Measurements from ENCODE around the gene CPNE1. TPM values are rescaled to one million over a fixed set of nuclear protein-coding genes. Genes with fewer than 3 reads are reported as not detected.

The CPNE1 gene
- polyA plus RNA-seq, 3 donors = 153 to 210 (median 167) TPM

GRCh38 chr20:35576816-35577215 lies 87.9 kb downstream of the CPNE1 start:
- Mint-ChIP-seq H3K27ac (no peak overlapping the region), H3K27me3 (ENCODE audit: low read depth in 3 of 3) (peaks cover 4 to 6% (median 5%) of the 10 kb centered on the region in 3 donors), H3K36me3 (no peaks in the 10 kb centered on the region), H3K9me3 (peaks cover 0 to 24% (median 18%) of the 10 kb centered on the region in 7 donors), H3K4me1 (no peaks in the 10 kb centered on the region), H3K4me3 (no peak overlapping the region)
- H3K9me3 ChIP-seq (replicated peaks in 1 of 2; ENCODE audit: control insufficient read depth in 1 of 2, insufficient read depth in 1 of 2, low read length in 2 of 2) = peaks cover 5 to 8% of the 10 kb centered on the region in 2 donors
- H3K4me1 ChIP-seq (ENCODE audit: control insufficient read depth in 1 of 2, insufficient read depth in 2 of 2, low read length in 2 of 2) = no peaks in the 10 kb centered on the region
- no peak for TF ChIP-seq CTCF (IDR thresholded peaks at IDR 0.05)
- no peak for DNase-seq
- H3K9ac ChIP-seq (ENCODE audit: insufficient read depth, low read length, poor library complexity, severe bottlenecking) = no peak overlapping the region
- no peak overlapping the region for H3K4me3 ChIP-seq (replicated peaks in 1 of 3; ENCODE audit: low read depth in 2 of 3, low read length in 3 of 3)
- no peaks in the 10 kb centered on the region for H3K79me2 ChIP-seq (ENCODE audit: insufficient read depth, low read length)
- no peaks in the 10 kb centered on the region for H3K27me3 ChIP-seq (ENCODE audit: control insufficient read depth in 2 of 2, insufficient read depth in 2 of 2, low read length in 2 of 2)
- H4K20me1 ChIP-seq (ENCODE audit: insufficient read depth, low read length) = no peaks in the 10 kb centered on the region
- H3K36me3 ChIP-seq (replicated peaks in 1 of 2; ENCODE audit: control insufficient read depth in 1 of 2, insufficient read depth in 2 of 2, low read length in 2 of 2) = no peaks in the 10 kb centered on the region
- no peak overlapping the region for H3K27ac ChIP-seq (ENCODE audit: low read depth in 1 of 2, low read length in 2 of 2)
- no peak overlapping the region for H2AFZ ChIP-seq (ENCODE audit: insufficient read depth, low read depth, low read length, poor library complexity, severe bottlenecking)
- intact Hi-C loops (cut with micrococcal nuclease) = no loop called here
- no peak overlapping the region for H3K4me2 ChIP-seq (replicated peaks; ENCODE audit: extremely low read depth, low read length, poor library complexity, severe bottlenecking)
- 86% methylated on average over 1 of the region's 3 CpGs for whole genome bisulfite sequencing (ENCODE audit: insufficient coverage)

Small RNAs within 50 kb of the gene (small RNA-seq; reads per million reads assigned to genes)
- gene RNU6-759P (ENCODE audit: insufficient read length, low read depth) (not detected), gene RPL37P1 (ENCODE audit: insufficient read length, low read depth) (not detected)

Other genes with a start within 250 kb of the CPNE1 start
- not detected for gene GDF5, start 226.7 kb downstream of the CPNE1 start, polyA plus RNA-seq
- 1 to 10 TPM in 2 of 3 donors, under 1 TPM in 1; 0.81 to 5.9 (median 1.2) TPM for gene CEP250, start 209.3 kb downstream of the CPNE1 start, polyA plus RNA-seq
- gene C20orf173, start 135.2 kb downstream of the CPNE1 start, polyA plus RNA-seq = not detected
- 100 to 1,000 TPM; 128 to 371 (median 130) TPM for gene ERGIC3, start 122.8 kb downstream of the CPNE1 start, polyA plus RNA-seq
- gene SPAG4, start 49.1 kb downstream of the CPNE1 start, polyA plus RNA-seq = under 1 TPM in 2 of 3 donors, not detected in 1; 0.12 to 0.51 TPM
- 10 to 100 TPM; 21.5 to 32.8 (median 30.4) TPM for gene RBM12, start within 50 bp of the CPNE1 start, polyA plus RNA-seq
- gene NFS1, start 34.5 kb upstream of the CPNE1 start, polyA plus RNA-seq = 10 to 100 TPM; 18.1 to 21.4 (median 19.2) TPM
- gene ROMO1, start 34.5 kb upstream of the CPNE1 start, polyA plus RNA-seq = 100 to 1,000 TPM; 220 to 448 (median 352) TPM
- 100 to 1,000 TPM in 1 of 3 donors, 10 to 100 TPM in 2; 89.5 to 209 (median 98.0) TPM for gene RBM39, start 77.4 kb upstream of the CPNE1 start, polyA plus RNA-seq
- 10 to 100 TPM; 54.7 to 78.2 (median 73.6) TPM for gene PHF20, start 107.1 kb upstream of the CPNE1 start, polyA plus RNA-seq